Measurements from ENCODE around the gene DIP2C.

- TF ChIP-seq POLR2A (IDR thresholded peaks at IDR 0.05) (no peak), CTCF (IDR thresholded peaks at IDR 0.05) (no peak)
These were observed 69.1 kb downstream of the DIP2C start for GRCh38 chr10:620417-620816.

Measured in testis (tissue), 2 donors.